Measurements from ENCODE around the gene PWP2.

GRCh38 chr21:44090325-44090724, 16.9 kb upstream of the PWP2 start:
- TF ChIP-seq, protein P1, sequence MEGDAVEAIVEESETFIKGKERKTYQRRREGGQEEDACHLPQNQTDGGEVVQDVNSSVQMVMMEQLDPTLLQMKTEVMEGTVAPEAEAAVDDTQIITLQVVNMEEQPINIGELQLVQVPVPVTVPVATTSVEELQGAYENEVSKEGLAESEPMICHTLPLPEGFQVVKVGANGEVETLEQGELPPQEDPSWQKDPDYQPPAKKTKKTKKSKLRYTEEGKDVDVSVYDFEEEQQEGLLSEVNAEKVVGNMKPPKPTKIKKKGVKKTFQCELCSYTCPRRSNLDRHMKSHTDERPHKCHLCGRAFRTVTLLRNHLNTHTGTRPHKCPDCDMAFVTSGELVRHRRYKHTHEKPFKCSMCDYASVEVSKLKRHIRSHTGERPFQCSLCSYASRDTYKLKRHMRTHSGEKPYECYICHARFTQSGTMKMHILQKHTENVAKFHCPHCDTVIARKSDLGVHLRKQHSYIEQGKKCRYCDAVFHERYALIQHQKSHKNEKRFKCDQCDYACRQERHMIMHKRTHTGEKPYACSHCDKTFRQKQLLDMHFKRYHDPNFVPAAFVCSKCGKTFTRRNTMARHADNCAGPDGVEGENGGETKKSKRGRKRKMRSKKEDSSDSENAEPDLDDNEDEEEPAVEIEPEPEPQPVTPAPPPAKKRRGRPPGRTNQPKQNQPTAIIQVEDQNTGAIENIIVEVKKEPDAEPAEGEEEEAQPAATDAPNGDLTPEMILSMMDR (IDR thresholded peaks at IDR 0.05; ENCODE audit: low read depth, low read length), result no peak
- TF ChIP-seq EZH2phosphoT487 (IDR thresholded peaks at IDR 0.05; ENCODE audit: low read depth), result no peak
